Measurements from ENCODE around the gene DCDC1. TPM values are rescaled to one million over a fixed set of nuclear protein-coding genes. Genes with fewer than 3 reads are reported as not detected.

DCDC1 gene
- total RNA-seq, 1 experiment from 2014 or later: 0.58 TPM

DNA sequence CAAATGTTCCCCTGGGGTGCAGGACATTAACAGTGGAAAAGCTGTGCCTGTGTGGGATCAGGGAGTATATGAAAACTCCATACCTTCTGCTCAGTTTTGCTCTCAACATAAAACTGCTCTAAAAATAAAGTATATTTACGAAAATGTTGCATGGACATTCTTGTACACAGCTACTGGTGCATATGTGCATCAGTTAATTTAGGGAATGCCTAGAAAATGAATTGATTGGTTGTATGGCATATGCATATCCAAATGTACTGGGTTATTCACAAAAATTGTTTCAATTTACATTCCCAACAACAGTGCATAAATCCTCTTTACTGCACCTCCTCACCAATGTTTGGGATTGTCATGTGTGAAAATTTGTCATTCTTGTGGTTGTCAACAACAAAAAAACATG is 532.3 kb downstream of the DCDC1 start:
- ChIA-PET CTCF (interaction anchor here (0.6 kb wide), 1 partner anchor 1499 kb away, joined by 3 read pairs; no protein-coding TSS in a partner anchor), POLR2A (ENCODE audit: low non-redundant PET) (no interaction called here)
- Histone ChIP-seq H3K27me3 (replicated peaks; ENCODE audit: insufficient read depth, low read depth, low read length, poor library complexity) (no peaks in the 10 kb centered on the region), H3K4me3 (ENCODE audit: low read depth, low read length, poor library complexity, severe bottlenecking) (no peak overlapping the region), H3K4me1 (ENCODE audit: insufficient read depth, low read length, poor library complexity, severe bottlenecking) (no peaks in the 10 kb centered on the region), H3K27ac (ENCODE audit: low read depth, low read length, poor library complexity, severe bottlenecking) (no peak overlapping the region), H3K36me3 (ENCODE audit: insufficient read depth, low read length, poor library complexity, severe bottlenecking) (no peaks in the 10 kb centered on the region), H3K9me3 (ENCODE audit: low read depth, low read length, poor library complexity, severe bottlenecking) (peaks cover 16% of the 10 kb centered on the region)
- intact Hi-C loops (cut with micrococcal nuclease; ENCODE audit: unreplicated experiment): no loop called here
- TF ChIP-seq, protein P1, sequence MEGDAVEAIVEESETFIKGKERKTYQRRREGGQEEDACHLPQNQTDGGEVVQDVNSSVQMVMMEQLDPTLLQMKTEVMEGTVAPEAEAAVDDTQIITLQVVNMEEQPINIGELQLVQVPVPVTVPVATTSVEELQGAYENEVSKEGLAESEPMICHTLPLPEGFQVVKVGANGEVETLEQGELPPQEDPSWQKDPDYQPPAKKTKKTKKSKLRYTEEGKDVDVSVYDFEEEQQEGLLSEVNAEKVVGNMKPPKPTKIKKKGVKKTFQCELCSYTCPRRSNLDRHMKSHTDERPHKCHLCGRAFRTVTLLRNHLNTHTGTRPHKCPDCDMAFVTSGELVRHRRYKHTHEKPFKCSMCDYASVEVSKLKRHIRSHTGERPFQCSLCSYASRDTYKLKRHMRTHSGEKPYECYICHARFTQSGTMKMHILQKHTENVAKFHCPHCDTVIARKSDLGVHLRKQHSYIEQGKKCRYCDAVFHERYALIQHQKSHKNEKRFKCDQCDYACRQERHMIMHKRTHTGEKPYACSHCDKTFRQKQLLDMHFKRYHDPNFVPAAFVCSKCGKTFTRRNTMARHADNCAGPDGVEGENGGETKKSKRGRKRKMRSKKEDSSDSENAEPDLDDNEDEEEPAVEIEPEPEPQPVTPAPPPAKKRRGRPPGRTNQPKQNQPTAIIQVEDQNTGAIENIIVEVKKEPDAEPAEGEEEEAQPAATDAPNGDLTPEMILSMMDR (conservative IDR thresholded peaks at IDR 0.05; ENCODE audit: low read depth, low read length): no peak
- no peak for TF ChIP-seq EZH2 (IDR thresholded peaks at IDR 0.05; ENCODE audit: borderline replicate concordance, low read depth, low read length, poor library complexity, severe bottlenecking)
- BruUV-seq (replicated peaks): no TSS peak
- DNase-seq (ENCODE audit: low spot score): no peak

DNA sequence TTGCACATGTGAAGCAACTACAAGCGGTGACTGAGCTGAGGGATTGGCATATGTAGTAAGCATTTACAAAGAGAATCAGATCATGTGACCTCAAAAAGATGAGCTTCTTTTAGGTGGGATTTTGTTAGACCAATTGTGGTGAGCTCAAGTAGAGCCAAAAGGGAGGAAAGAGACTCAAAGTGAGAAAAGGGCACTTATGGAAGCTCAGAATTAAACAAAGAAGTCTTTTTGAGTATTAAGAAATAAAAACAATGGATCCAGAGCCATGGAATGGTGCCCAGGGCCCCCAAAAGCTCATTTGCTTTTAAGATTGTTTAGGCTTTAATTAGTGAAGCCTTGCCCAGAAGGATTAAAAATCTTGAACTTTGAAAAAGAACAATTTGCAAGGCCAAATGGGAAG is 536.7 kb downstream of the DCDC1 start:
- no TSS peak for BruUV-seq (replicated peaks)
- Histone ChIP-seq H3K4me1 (ENCODE audit: insufficient read depth, low read length, poor library complexity, severe bottlenecking) (no peaks in the 10 kb centered on the region), H3K27me3 (replicated peaks; ENCODE audit: insufficient read depth, low read depth, low read length, poor library complexity) (no peaks in the 10 kb centered on the region), H3K4me3 (ENCODE audit: low read depth, low read length, poor library complexity, severe bottlenecking) (no peak overlapping the region), H3K9me3 (ENCODE audit: low read depth, low read length, poor library complexity, severe bottlenecking) (peaks cover 16% of the 10 kb centered on the region), H3K36me3 (ENCODE audit: insufficient read depth, low read length, poor library complexity, severe bottlenecking) (no peaks in the 10 kb centered on the region), H3K27ac (ENCODE audit: low read depth, low read length, poor library complexity, severe bottlenecking) (no peak overlapping the region)
- intact Hi-C loops (cut with micrococcal nuclease; ENCODE audit: unreplicated experiment): no loop called here
- CTCF ChIA-PET: no interaction called here
- no peak for TF ChIP-seq EZH2 (IDR thresholded peaks at IDR 0.05; ENCODE audit: borderline replicate concordance, low read depth, low read length, poor library complexity, severe bottlenecking)
- TF ChIP-seq, protein P1 (conservative IDR thresholded peaks at IDR 0.05; ENCODE audit: low read depth, low read length): no peak
- POLR2A ChIA-PET (ENCODE audit: low non-redundant PET): no interaction called here
- DNase-seq (ENCODE audit: low spot score): no peak

- CTCF ChIA-PET: interaction anchor here (1.0 kb wide), 1 partner anchor 84 kb away, joined by 4 read pairs; no protein-coding TSS in a partner anchor
- intact Hi-C loops (cut with micrococcal nuclease; ENCODE audit: unreplicated experiment): no loop called here
- no TSS peak for BruUV-seq (replicated peaks)
- Histone ChIP-seq H3K27me3 (replicated peaks; ENCODE audit: insufficient read depth, low read depth, low read length, poor library complexity) (no peaks in the 10 kb centered on the region), H3K4me3 (ENCODE audit: low read depth, low read length, poor library complexity, severe bottlenecking) (no peak overlapping the region), H3K36me3 (ENCODE audit: insufficient read depth, low read length, poor library complexity, severe bottlenecking) (no peaks in the 10 kb centered on the region), H3K27ac (ENCODE audit: low read depth, low read length, poor library complexity, severe bottlenecking) (no peak overlapping the region), H3K9me3 (ENCODE audit: low read depth, low read length, poor library complexity, severe bottlenecking) (peaks cover 14% of the 10 kb centered on the region), H3K4me1 (ENCODE audit: insufficient read depth, low read length, poor library complexity, severe bottlenecking) (no peaks in the 10 kb centered on the region)
- no peak for TF ChIP-seq EZH2 (IDR thresholded peaks at IDR 0.05; ENCODE audit: borderline replicate concordance, low read depth, low read length, poor library complexity, severe bottlenecking)
- TF ChIP-seq, protein P1 (conservative IDR thresholded peaks at IDR 0.05; ENCODE audit: low read depth, low read length): no peak
- POLR2A ChIA-PET (ENCODE audit: low non-redundant PET): interaction anchor here (0.6 kb wide), 1 partner anchor 33 kb away, joined by 3 read pairs; no protein-coding TSS in a partner anchor
- no peak for DNase-seq (ENCODE audit: low spot score)
Observed at GRCh38 chr11:30830681-30831080, 538.9 kb downstream of the DCDC1 start.

Data from A673 (cell line).